GM12872 (cell line): ENCODE results near the gene EYS.

Source experiments
- CTCF ChIP-seq: IDR thresholded peaks from 3 replicates; pipeline ENCODE4 v1.5.1; 2011; ENCODE audit warnings: low read depth, mild to moderate bottlenecking, low read length, moderate library complexity; ENCODE audit not compliant: insufficient read depth

The EYS gene

GRCh38 chr6:65116326-65116725 is 590.7 kb downstream of the EYS start:
- TF ChIP-seq CTCF = no peak

GRCh38 chr6:65113581-65113980 is 593.4 kb downstream of the EYS start:
- TF ChIP-seq CTCF = no peak

GRCh38 chr6:65112435-65112834 is 594.6 kb downstream of the EYS start:
- TF ChIP-seq CTCF = no peak

- TF ChIP-seq CTCF = no peak
Observed at GRCh38 chr6:65110031-65110430, 597.0 kb downstream of the EYS start.

- no peak for TF ChIP-seq CTCF
Observed at GRCh38 chr6:65098349-65098748, 608.7 kb downstream of the EYS start.

- TF ChIP-seq CTCF = no peak
Observed at GRCh38 chr6:65091561-65091960, 615.5 kb downstream of the EYS start.

- no peak for TF ChIP-seq CTCF
Observed at GRCh38 chr6:65088575-65088974, 618.5 kb downstream of the EYS start.

- TF ChIP-seq CTCF = no peak
Observed at GRCh38 chr6:65081756-65082155, 625.3 kb downstream of the EYS start.
